ENCODE results near the gene RFX5.

The RFX5 gene

DNA sequence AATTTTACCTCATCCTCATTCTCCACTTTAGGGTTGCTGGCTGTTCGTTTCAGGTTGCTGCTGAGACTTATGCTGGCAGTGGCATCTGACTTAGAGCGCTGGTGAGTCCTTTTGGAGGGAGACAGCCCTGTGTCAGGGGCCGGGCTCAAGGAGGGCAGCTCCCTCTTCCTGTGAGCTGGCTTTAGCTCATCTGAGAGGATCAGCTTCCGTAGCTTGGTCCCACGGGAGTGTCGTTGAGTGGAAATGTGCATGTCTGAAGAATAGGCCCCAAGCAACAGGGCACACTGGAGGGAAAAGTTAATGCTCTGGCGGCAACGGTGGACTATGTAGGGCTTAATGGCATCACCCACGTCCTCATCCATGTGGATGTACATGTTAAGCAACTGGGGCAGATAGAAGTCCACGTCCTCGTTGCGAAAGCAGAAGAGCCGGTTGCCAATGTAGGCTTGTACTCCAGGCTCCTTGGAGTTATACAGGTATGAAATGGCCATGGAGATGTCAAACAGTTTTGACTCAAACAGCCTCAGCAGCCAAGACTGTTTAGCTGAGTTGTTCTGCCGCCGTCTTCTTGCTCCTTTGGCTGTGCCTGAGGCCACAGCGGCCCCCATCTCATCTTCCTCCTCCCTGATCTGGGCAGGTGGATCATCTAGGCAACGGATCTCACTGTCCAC, 31.4 kb downstream of the RFX5 start:
- DNase-seq = no peak

DNA sequence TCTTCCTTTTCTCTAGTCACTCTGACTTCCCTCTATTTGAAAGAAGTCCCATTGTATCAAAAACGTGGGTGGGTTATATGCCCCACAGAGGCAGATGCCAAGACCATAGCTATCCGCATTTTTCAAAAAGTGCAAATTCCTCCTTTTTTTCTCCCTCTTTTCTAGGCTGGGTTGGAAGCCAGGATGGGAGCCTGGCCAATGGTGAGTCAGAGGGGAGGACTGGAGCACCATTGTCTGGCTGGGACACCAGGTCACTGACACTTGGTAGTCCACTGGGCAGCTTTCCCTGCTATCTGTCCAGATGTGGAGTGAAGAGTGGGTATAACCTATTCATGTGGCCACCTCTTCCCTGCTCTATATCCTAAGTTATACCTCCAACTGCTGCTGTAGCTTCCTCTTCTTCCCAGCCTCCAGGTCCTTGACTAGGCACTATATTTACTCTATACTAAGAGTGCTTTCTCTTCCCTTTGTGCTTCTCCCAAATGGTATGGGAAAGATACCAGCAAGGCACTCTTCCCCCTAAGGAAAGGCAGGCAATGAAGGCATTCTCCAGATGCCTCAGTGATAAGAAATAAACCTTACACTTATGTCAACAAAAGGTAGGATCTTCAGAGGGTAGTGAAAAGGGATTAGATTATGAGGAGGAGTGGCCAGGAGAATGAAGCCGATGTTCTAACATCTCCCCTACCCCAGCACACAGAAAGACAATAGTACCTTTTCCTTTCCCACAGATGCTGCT, 32.7 kb downstream of the RFX5 start:
- no peak for DNase-seq

- no peak for DNase-seq
Measured at GRCh38 chr1:151313501-151313900, 33.6 kb downstream of the RFX5 start.

DNA sequence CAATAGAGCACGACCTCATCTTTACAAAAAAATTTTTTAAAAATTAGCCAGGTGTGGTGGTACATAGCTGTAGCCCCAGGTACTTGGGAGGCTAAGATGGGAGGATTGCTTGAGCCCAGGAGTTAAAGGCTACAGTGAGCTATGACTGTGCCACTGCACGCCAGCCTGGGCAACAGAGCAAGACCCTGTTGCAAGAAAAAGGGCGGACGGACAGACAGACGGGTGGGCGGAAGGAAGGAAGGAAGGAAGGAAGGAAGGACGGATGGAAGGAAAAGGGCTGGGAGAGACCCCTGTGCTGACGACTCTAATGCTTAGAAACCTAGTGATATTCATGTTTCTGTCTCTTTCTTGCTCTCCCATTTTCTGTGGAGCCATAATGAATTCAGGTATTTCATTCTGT, 34.2 kb downstream of the RFX5 start:
- no peak for DNase-seq

- no peak for DNase-seq
Measured at GRCh38 chr1:151312411-151312810, 34.6 kb downstream of the RFX5 start.

DNA sequence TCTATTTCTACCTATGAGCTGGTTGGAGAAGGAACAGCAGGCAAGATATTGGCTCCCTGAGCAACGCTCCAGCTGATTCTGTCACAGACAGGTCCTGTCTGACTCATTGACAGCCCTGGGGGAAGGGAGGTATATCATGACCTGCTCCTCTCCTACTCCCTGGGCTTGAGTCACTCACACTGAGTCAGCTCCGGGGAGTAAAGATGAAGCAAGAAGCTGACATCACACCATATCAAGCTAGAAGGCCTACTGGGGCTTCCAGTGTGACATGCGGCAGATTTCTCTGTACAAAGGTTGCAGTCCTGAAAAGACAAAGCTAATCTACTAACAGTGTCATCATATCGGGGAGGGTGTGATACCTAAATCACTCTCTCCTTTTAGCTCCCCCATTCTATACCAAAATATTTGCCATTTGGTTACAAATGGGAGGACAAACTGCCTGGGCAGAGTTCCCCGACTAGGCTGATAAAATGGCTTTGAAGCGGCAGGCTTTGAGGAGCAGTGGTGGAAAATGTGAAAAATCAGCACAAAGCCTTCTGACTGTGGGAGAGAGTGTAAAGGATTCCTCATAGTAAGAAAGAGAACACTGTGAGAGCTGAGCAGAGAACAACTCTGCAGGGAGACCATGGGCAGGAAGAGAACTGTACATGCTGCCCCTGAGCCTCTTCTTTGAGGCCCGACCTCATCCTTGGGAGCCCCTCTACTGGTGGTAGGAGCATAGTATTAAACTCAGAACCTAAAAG, 35.3 kb downstream of the RFX5 start:
- DNase-seq = no peak

DNA sequence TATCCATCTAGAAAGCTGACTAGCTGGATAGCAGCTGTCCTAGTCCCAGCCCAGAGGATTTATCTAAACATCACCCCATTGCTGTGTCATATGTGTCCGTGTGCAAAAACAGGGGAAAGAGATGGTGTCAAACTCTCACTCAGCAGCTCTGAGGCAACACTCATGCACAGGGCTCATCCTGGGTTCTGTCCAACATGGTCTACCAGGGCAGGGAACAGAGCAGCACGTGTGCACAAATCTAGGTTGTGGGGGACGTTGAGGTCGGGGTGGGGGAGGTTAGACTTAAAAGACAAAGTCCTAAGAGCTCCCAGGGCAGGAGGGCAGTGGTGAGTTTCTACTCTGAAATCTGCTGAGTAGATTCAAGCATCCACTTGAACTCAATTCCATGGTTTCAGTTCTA, 36.0 kb downstream of the RFX5 start:
- DNase-seq = no peak

DNA sequence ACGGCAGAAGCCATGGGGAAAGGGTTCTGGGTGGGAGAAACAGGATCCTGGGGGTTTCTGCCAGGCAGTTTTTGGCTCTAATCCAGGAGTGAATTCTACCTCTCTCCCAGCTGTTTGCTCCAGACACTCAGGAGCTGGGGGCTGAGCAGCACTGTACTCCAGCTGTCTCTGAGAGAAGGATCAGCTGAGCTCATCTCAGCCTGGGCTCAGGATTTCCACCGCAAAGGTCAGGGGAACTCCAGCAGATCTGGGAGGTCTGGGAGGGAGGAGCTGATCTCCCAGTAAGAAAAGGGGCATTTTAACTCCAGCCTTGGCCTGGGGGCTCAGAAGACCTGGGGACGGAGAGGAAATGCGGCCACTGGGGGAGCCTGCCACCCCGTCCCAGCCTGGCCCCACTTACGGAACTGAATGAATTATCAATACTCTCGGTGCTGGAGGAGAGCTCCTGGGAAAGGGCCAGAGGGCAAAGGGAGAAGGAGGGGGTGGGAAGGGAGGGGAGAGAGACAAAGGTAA, 37.2 kb downstream of the RFX5 start:
- DNase-seq = no peak

DNA sequence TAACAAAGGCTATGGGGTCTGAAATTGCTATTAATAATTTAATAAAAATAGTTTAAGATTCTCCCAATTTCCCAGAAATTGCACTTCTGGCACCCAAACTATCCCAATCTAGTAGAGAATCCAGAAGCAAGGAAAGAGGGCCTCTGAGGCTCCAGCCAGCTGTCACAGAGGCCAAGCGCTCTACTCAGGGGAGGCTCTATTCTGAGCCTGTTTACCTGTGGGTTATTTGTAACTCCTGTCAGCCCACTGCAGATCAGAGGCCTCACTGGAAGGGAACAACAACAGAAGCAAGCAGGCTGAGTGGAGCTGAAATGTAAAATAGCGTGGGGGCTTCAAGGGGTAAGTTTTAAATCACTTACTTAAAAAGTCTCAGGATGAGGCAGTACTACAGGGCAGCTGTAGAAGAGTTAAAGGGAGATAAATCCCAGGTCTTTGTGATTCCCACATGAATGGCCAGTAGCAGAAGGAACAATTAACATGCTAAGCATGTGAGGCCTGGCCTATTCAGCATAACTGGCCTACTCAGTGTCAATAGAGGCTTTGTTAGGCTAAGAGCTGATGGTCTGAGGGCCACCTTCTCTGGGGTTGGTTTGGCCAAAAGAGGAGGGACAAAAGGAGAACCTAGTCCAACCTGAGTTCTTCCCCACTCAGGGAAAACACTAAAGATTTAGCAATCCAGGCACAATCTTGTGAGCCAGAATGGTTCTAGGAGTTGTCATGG, 52.1 kb downstream of the RFX5 start:
- no peak for DNase-seq

DNA sequence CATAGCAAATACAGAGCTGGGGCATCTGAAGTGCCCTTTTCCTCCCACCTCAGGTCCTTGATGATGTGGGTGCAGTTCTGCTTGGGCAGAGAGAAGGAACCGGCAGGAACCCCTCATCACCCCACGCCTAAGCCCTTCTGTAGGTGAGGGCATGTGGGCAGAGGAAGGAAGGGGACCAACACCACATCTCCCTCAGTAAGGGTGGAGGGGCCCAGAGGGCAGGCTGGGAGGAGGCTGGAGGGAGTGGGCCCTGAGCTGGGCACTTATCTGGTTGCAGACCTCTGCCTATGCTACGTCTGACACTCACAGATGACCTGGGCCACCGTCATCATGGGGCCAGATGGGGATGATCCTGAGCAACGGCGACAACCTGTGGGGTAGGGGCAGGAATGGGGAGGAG, 54.0 kb downstream of the RFX5 start:
- DNase-seq = no peak

GRCh38 chr1:151292207-151293030, 54.6 kb downstream of the RFX5 start:
- no peak for DNase-seq

- DNase-seq = no peak
Measured at GRCh38 chr1:151290709-151291303, 56.2 kb downstream of the RFX5 start.
